ENCODE results near the gene TTLL13.

The TTLL13 gene

DNA sequence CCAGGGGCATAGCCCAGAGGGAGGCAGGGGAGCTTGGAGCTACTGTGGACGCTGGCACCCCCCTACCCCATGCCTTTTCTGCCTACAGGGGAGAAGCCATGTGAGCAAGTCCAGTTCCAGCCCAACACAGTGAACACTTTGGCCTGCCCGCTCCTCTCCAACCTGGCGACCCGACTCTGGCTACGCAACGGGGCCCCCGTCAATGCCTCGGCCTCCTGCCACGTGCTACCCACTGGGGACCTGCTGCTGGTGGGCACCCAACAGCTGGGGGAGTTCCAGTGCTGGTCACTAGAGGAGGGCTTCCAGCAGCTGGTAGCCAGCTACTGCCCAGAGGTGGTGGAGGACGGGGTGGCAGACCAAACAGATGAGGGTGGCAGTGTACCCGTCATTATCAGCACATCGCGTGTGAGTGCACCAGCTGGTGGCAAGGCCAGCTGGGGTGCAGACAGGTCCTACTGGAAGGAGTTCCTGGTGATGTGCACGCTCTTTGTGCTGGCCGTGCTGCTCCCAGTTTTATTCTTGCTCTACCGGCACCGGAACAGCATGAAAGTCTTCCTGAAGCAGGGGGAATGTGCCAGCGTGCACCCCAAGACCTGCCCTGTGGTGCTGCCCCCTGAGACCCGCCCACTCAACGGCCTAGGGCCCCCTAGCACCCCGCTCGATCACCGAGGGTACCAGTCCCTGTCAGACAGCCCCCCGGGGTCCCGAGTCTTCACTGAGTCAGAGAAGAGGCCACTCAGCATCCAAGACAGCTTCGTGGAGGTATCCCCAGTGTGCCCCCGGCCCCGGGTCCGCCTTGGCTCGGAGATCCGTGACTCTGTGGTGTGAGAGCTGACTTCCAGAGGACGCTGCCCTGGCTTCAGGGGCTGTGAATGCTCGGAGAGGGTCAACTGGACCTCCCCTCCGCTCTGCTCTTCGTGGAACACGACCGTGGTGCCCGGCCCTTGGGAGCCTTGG is 21.3 kb upstream of the TTLL13 start:
- Histone ChIP-seq H3K4me1 (ENCODE audit: low read length) (peaks cover 7% of the 10 kb centered on the region), H3K9me2 (replicated peaks; ENCODE audit: insufficient read depth, low read length) (no peaks in the 10 kb centered on the region), H3K79me2 (ENCODE audit: low read length) (peaks cover 11% of the 10 kb centered on the region), H3K9ac (ENCODE audit: low read length) (no peak overlapping the region), H2AFZ (ENCODE audit: low read length) (no peak overlapping the region), H3K27ac (ENCODE audit: low read length) (no peak overlapping the region), H3K4me2 (ENCODE audit: low read depth, low read length) (no peak overlapping the region), H4K20me1 (ENCODE audit: insufficient read depth, low read length) (no peaks in the 10 kb centered on the region), H3K27me3 (replicated peaks; ENCODE audit: insufficient read depth, low read length) (no peaks in the 10 kb centered on the region), H3K36me3 (replicated peaks; ENCODE audit: insufficient read depth, low read length) (peaks cover 9% of the 10 kb centered on the region; the same call in 1 of the 2 replicates), H3K9me3 (replicated peaks; ENCODE audit: insufficient read depth, low read length) (no peaks in the 10 kb centered on the region), H3K4me3 (ENCODE audit: low read length) (no peak overlapping the region), H3F3A (ENCODE audit: insufficient read depth, low read length) (peaks cover 5% of the 10 kb centered on the region)
- DNase-seq, result no peak
- TF ChIP-seq, protein P1, sequence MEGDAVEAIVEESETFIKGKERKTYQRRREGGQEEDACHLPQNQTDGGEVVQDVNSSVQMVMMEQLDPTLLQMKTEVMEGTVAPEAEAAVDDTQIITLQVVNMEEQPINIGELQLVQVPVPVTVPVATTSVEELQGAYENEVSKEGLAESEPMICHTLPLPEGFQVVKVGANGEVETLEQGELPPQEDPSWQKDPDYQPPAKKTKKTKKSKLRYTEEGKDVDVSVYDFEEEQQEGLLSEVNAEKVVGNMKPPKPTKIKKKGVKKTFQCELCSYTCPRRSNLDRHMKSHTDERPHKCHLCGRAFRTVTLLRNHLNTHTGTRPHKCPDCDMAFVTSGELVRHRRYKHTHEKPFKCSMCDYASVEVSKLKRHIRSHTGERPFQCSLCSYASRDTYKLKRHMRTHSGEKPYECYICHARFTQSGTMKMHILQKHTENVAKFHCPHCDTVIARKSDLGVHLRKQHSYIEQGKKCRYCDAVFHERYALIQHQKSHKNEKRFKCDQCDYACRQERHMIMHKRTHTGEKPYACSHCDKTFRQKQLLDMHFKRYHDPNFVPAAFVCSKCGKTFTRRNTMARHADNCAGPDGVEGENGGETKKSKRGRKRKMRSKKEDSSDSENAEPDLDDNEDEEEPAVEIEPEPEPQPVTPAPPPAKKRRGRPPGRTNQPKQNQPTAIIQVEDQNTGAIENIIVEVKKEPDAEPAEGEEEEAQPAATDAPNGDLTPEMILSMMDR (IDR thresholded peaks at IDR 0.05; ENCODE audit: low read length), result no peak
- TF ChIP-seq EZH2phosphoT487 (IDR thresholded peaks at IDR 0.05; ENCODE audit: low read length), result no peak
- TF ChIP-seq EZH2 (optimal IDR thresholded peaks at IDR 0.05; ENCODE audit: low read depth, low read length), result no peak

DNA sequence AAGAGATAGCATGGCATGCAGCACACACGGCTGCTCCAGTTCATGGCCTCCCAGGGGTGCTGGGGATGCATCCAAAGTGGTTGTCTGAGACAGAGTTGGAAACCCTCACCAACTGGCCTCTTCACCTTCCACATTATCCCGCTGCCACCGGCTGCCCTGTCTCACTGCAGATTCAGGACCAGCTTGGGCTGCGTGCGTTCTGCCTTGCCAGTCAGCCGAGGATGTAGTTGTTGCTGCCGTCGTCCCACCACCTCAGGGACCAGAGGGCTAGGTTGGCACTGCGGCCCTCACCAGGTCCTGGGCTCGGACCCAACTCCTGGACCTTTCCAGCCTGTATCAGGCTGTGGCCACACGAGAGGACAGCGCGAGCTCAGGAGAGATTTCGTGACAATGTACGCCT is 20.4 kb upstream of the TTLL13 start:
- Histone ChIP-seq H3K4me1 (ENCODE audit: low read length) (peaks cover 7% of the 10 kb centered on the region), H3K9me3 (replicated peaks; ENCODE audit: insufficient read depth, low read length) (no peaks in the 10 kb centered on the region), H4K20me1 (ENCODE audit: insufficient read depth, low read length) (no peaks in the 10 kb centered on the region), H3K4me3 (ENCODE audit: low read length) (no peak overlapping the region), H3K27ac (ENCODE audit: low read length) (no peak overlapping the region), H3K27me3 (replicated peaks; ENCODE audit: insufficient read depth, low read length) (no peaks in the 10 kb centered on the region), H3K9ac (ENCODE audit: low read length) (no peak overlapping the region), H3K9me2 (replicated peaks; ENCODE audit: insufficient read depth, low read length) (no peaks in the 10 kb centered on the region), H3K79me2 (ENCODE audit: low read length) (peaks cover 11% of the 10 kb centered on the region), H3K36me3 (replicated peaks; ENCODE audit: insufficient read depth, low read length) (peaks cover 9% of the 10 kb centered on the region; the same call in 1 of the 2 replicates), H2AFZ (ENCODE audit: low read length) (no peak overlapping the region), H3F3A (ENCODE audit: insufficient read depth, low read length) (peaks cover 11% of the 10 kb centered on the region), H3K4me2 (ENCODE audit: low read depth, low read length) (no peak overlapping the region)
- no peak for DNase-seq
- TF ChIP-seq, protein P1 (IDR thresholded peaks at IDR 0.05; ENCODE audit: low read length), result no peak
- TF ChIP-seq EZH2 (optimal IDR thresholded peaks at IDR 0.05; ENCODE audit: low read depth, low read length) (no peak), EZH2phosphoT487 (IDR thresholded peaks at IDR 0.05; ENCODE audit: low read length) (no peak)

DNA sequence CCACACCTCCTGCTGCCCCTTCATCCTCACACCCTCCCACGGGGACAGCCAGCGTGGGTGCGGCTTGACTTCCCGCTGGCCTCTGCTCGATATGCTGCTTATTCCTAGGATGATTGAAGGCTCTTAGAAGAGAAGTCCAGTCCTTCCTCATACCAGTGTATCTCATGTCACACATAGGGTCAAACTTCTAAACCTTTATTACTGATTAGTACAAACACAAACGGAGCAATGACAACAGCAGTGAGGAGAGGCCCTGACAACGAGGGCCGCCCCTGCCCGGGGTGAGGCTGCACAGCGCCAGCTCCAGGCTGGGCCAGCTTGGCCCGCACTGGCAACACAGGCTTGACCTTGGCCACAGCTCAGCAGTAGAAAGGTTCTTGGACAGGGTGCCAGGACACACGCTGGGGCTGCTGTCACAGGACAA is 19.3 kb upstream of the TTLL13 start:
- no peak overlapping the region for H3K4me2 ChIP-seq (ENCODE audit: low read depth, low read length)
- no peak overlapping the region for H3K4me3 ChIP-seq (ENCODE audit: low read length)
- H3K9me3 ChIP-seq (replicated peaks; ENCODE audit: insufficient read depth, low read length), result no peaks in the 10 kb centered on the region
- H3K79me2 ChIP-seq (ENCODE audit: low read length), result peaks cover 11% of the 10 kb centered on the region
- peaks cover 18% of the 10 kb centered on the region for H3F3A ChIP-seq (ENCODE audit: insufficient read depth, low read length)
- H4K20me1 ChIP-seq (ENCODE audit: insufficient read depth, low read length), result no peaks in the 10 kb centered on the region
- H3K27ac ChIP-seq (ENCODE audit: low read length), result no peak overlapping the region
- peaks cover 9% of the 10 kb centered on the region; the same call in 1 of the 2 replicates for H3K36me3 ChIP-seq (replicated peaks; ENCODE audit: insufficient read depth, low read length)
- H2AFZ ChIP-seq (ENCODE audit: low read length), result no peak overlapping the region
- no peaks in the 10 kb centered on the region for H3K27me3 ChIP-seq (replicated peaks; ENCODE audit: insufficient read depth, low read length)
- no peak for DNase-seq
- H3K9me2 ChIP-seq (replicated peaks; ENCODE audit: insufficient read depth, low read length), result no peaks in the 10 kb centered on the region
- no peak overlapping the region for H3K9ac ChIP-seq (ENCODE audit: low read length)
- H3K4me1 ChIP-seq (ENCODE audit: low read length), result peaks cover 7% of the 10 kb centered on the region
- TF ChIP-seq EZH2 (optimal IDR thresholded peaks at IDR 0.05; ENCODE audit: low read depth, low read length) (no peak), EZH2phosphoT487 (IDR thresholded peaks at IDR 0.05; ENCODE audit: low read length) (no peak)
- TF ChIP-seq, protein P1 (IDR thresholded peaks at IDR 0.05; ENCODE audit: low read length), result no peak
